Measurements from ENCODE around the gene TERT. TPM values are rescaled to one million over a fixed set of nuclear protein-coding genes. Genes with fewer than 3 reads are reported as not detected.
A peak's percentile ranks its signal among the peaks of the same experiment; 100 is the strongest.

TERT gene
- total and polyA plus RNA-seq, 4 experiments from 2014 or later, result 0.12 to 0.13 TPM; not detected in 2

DNA sequence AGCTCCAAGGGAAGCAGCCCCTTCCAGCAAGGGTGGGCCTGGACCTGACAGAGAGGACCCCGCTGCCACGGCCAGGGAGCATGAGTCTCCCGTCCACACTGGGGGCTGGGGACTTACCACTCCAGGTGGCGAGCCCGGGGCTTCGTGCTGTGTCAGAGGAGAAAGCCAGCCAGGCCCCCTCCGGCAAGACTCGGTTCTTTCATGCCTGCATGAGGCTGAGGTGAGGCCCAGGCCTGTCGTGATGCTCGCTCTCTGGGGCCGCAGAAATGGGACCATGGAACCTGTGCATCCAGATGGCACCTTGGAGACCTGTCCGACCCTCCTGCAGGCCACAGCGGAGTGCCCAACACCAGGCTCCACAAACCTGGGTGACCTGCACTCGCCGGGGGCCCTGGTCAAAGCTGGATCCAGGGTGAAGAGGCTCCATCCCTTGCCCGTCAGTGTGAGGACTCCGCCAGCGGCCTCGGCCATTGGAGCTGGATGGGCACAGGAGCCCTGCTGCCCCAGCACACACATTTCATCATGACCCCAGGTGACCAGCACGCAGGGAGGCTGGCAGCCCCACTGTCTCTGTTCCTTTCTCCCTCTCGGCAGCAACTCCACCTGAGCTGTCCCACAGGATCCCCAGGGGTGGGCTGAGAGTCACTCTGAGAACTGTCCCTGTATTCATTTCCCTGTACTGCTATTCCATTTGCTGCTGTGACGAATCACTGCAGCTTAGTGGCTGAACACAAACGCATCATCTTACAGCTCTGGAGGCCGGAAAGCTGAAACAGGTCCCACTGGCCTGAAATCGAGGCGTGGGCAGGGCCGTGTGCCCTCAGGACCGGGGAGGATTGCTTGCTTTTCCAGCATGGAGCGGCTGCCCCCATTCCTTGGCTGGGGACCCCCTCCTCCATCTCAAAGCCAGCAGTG, 45.2 kb downstream of the TERT start:
- H3K27me3 Mint-ChIP-seq, result peaks cover 0 to 6% of the 10 kb centered on the region in 2 donors
- Histone ChIP-seq H3K27me3 (ENCODE audit: insufficient read depth, low read length) (no peaks in the 10 kb centered on the region), H3K9me3 (ENCODE audit: control insufficient read depth in 1 of 2, low read length in 2 of 2) (no peaks in the 10 kb centered on the region), H3K4me1 (ENCODE audit: insufficient read depth, low read length) (peaks cover 5% of the 10 kb centered on the region), H3K36me3 (ENCODE audit: insufficient read depth, low read length) (no peaks in the 10 kb centered on the region), H3K27ac (ENCODE audit: low read depth, low read length) (no peak overlapping the region), H3K4me3 (ENCODE audit: low read length in 2 of 2) (no peak overlapping the region)
- H3K4me3 Mint-ChIP-seq, result no peak overlapping the region
- H3K9me3 Mint-ChIP-seq, result no peaks in the 10 kb centered on the region
- H3K36me3 Mint-ChIP-seq, result no peaks in the 10 kb centered on the region
- ChIA-PET CTCF (ENCODE audit: partially characterized antibody) (no interaction called here), POLR2A (ENCODE audit: partially characterized antibody) (no interaction called here)
- peaks cover 2 to 6% (median 3%) of the 10 kb centered on the region in 4 donors for H3K4me1 Mint-ChIP-seq
- DNase-seq, result no peak
- intact Hi-C loops (cut with micrococcal nuclease), result no loop called here
- no peak overlapping the region for H3K27ac Mint-ChIP-seq

DNA sequence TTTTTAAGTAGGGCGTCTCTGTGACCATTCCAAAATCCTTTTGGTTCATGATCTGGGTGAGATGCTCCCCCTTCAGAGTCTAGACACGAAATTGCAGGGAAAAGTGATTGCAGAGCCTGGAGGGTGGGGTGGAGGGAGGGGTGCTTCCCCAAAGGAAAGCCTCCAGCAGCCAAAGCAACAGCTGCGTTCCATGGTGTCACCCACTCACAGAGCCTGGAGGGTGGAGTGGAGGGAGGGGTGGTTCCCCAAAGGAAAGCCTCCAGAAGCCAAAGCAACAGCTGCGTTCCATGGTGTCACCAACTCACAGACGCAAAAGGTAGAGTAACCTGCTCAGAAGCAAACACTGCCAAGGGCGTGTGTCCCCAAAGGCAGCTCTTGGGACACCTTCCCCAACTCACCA, 47.1 kb downstream of the TERT start:
- Histone ChIP-seq H3K27ac (ENCODE audit: low read depth, low read length) (no peak overlapping the region), H3K9me3 (ENCODE audit: control insufficient read depth in 1 of 2, low read length in 2 of 2) (no peaks in the 10 kb centered on the region), H3K36me3 (ENCODE audit: insufficient read depth, low read length) (no peaks in the 10 kb centered on the region), H3K4me3 (ENCODE audit: low read length in 2 of 2) (no peak overlapping the region), H3K4me1 (ENCODE audit: insufficient read depth, low read length) (no peaks in the 10 kb centered on the region), H3K27me3 (ENCODE audit: insufficient read depth, low read length) (no peaks in the 10 kb centered on the region)
- no peaks in the 10 kb centered on the region for H3K36me3 Mint-ChIP-seq
- H3K27me3 Mint-ChIP-seq, result peaks cover 0 to 6% of the 10 kb centered on the region in 2 donors
- no peaks in the 10 kb centered on the region for H3K9me3 Mint-ChIP-seq
- ChIA-PET POLR2A (ENCODE audit: partially characterized antibody) (interaction anchor here (0.5 kb wide), 1 partner anchor 335 kb away, joined by 3 read pairs; no protein-coding TSS in a partner anchor), CTCF (ENCODE audit: partially characterized antibody) (no interaction called here)
- peaks cover 0 to 3% (median 1%) of the 10 kb centered on the region in 4 donors for H3K4me1 Mint-ChIP-seq
- intact Hi-C loops (cut with micrococcal nuclease), result no loop called here
- no peak overlapping the region for H3K27ac Mint-ChIP-seq
- H3K4me3 Mint-ChIP-seq, result no peak overlapping the region
- no peak for DNase-seq

DNA sequence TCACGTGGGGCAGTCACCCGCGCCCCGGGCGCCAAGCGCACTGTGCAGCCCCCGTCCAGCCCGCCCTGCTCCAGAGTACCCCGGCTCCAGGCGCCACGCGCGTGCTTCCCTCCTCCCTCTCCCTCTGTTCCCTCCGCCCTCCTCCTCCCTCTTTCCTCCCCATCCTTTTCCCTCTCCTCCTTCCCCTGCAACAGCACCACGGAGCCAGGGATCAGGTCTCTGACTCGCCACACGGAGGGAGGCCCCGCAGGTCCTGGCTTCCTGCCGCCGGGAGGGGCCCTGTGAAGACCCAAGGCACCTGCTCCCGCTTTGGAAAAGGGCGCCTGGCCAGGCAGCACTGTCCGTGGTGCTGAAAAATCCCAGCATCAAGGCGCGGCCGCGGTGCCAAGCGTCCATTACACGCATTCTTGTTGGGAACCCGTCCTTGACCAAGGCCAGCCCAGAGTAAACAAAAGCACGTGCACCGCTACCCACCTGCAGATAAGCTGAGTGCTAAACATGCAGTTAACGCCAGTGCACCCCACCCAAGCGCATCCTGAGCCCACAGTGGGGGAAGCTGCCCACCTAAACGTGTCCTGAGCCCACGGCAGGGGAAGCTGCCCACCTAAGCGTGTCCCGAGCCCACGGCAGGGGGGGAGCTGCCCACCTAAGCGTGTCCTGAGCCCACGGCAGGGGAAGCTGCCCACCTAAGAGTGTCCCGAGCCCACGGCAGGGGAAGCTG, 48.0 kb downstream of the TERT start:
- peaks cover 0 to 3% (median 0%) of the 10 kb centered on the region in 4 donors for H3K4me1 Mint-ChIP-seq
- POLR2A ChIA-PET (ENCODE audit: partially characterized antibody), result no interaction called here
- intact Hi-C loops (cut with micrococcal nuclease), result no loop called here

GRCh38 chr5:1245905-1246576, 48.8 kb downstream of the TERT start:
- Histone ChIP-seq H3K4me3 (ENCODE audit: low read length in 2 of 2) (no peak overlapping the region), H3K9me3 (ENCODE audit: control insufficient read depth in 1 of 2, low read length in 2 of 2) (no peaks in the 10 kb centered on the region), H3K36me3 (ENCODE audit: insufficient read depth, low read length) (no peaks in the 10 kb centered on the region), H3K4me1 (ENCODE audit: insufficient read depth, low read length) (no peaks in the 10 kb centered on the region), H3K27ac (ENCODE audit: low read depth, low read length) (no peak overlapping the region), H3K27me3 (ENCODE audit: insufficient read depth, low read length) (no peaks in the 10 kb centered on the region)
- H3K36me3 Mint-ChIP-seq, result no peaks in the 10 kb centered on the region
- H3K4me1 Mint-ChIP-seq, result peaks cover 0 to 3% (median 0%) of the 10 kb centered on the region in 4 donors
- H3K27ac Mint-ChIP-seq, result no peak overlapping the region
- H3K9me3 Mint-ChIP-seq, result no peaks in the 10 kb centered on the region
- CTCF ChIA-PET (ENCODE audit: partially characterized antibody), result no interaction called here
- POLR2A ChIA-PET (ENCODE audit: partially characterized antibody), result no interaction called here
- intact Hi-C loops (cut with micrococcal nuclease), result no loop called here
- H3K4me3 Mint-ChIP-seq, result no peak overlapping the region
- H3K27me3 Mint-ChIP-seq, result peaks cover 0 to 6% of the 10 kb centered on the region in 2 donors
- DNase-seq, result no peak

More for the DNA sequence above, 48.0 kb downstream of the TERT start:
- no peaks in the 10 kb centered on the region for H3K4me1 ChIP-seq (ENCODE audit: insufficient read depth, low read length)
- no peak overlapping the region for H3K27ac ChIP-seq (ENCODE audit: low read depth, low read length)
- Mint-ChIP-seq H3K27ac (peak overlapping the region in 1 of 7 donors; percentile 30), H3K4me3 (no peak overlapping the region), H3K27me3 (peaks cover 0 to 6% of the 10 kb centered on the region in 2 donors), H3K36me3 (no peaks in the 10 kb centered on the region), H3K9me3 (no peaks in the 10 kb centered on the region)
- H3K27me3 ChIP-seq (ENCODE audit: insufficient read depth, low read length), result no peaks in the 10 kb centered on the region
- CTCF ChIA-PET (ENCODE audit: partially characterized antibody), result no interaction called here
- H3K9me3 ChIP-seq (ENCODE audit: control insufficient read depth in 1 of 2, low read length in 2 of 2), result no peaks in the 10 kb centered on the region
- no peaks in the 10 kb centered on the region for H3K36me3 ChIP-seq (ENCODE audit: insufficient read depth, low read length)
- no peak for DNase-seq
- H3K4me3 ChIP-seq (ENCODE audit: low read length in 2 of 2), result no peak overlapping the region

GRCh38 chr5:1244976-1245375, 49.9 kb downstream of the TERT start:
- intact Hi-C loops (cut with micrococcal nuclease), result no loop called here
- POLR2A ChIA-PET (ENCODE audit: partially characterized antibody), result no interaction called here
- H3K4me3 Mint-ChIP-seq, result no peak overlapping the region

DNA sequence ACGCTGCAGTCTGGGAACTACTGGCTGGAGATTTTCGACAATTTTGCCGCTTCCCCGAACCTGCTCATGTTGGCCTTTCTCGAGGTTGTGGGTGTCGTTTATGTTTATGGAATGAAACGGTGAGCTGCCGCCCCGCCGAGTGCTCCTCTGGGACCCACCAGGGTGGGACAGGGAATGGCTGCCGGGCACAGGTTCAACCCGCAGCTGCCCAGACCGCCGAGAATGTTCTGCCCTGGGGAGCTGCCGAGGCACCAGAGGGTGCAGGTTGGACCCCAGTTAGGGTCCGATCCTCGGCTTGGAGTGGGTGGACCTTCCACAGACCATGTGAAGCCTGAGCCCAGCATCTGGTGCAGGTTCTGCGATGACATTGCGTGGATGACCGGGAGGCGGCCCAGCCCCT, 50.6 kb downstream of the TERT start:
- CTCF ChIA-PET (ENCODE audit: partially characterized antibody), result no interaction called here
- no peaks in the 10 kb centered on the region for H3K4me1 ChIP-seq (ENCODE audit: insufficient read depth, low read length)
- POLR2A ChIA-PET (ENCODE audit: partially characterized antibody), result no interaction called here
- H3K4me3 Mint-ChIP-seq, result no peak overlapping the region
- DNase-seq, result no peak
- no peaks in the 10 kb centered on the region for H3K27me3 ChIP-seq (ENCODE audit: insufficient read depth, low read length)
- intact Hi-C loops (cut with micrococcal nuclease), result no loop called here
- no peak overlapping the region for H3K4me3 ChIP-seq (ENCODE audit: low read length in 2 of 2)
- no peak overlapping the region for H3K27ac ChIP-seq (ENCODE audit: low read depth, low read length)
- no peak overlapping the region for H3K27ac Mint-ChIP-seq
- no peaks in the 10 kb centered on the region for H3K36me3 Mint-ChIP-seq
- no peaks in the 10 kb centered on the region for H3K9me3 ChIP-seq (ENCODE audit: control insufficient read depth in 1 of 2, low read length in 2 of 2)
- no peaks in the 10 kb centered on the region for H3K36me3 ChIP-seq (ENCODE audit: insufficient read depth, low read length)
- H3K27me3 Mint-ChIP-seq, result peaks cover 2 to 8% of the 10 kb centered on the region in 2 donors
- H3K4me1 Mint-ChIP-seq, result peaks cover 0 to 3% (median 0%) of the 10 kb centered on the region in 4 donors
- no peaks in the 10 kb centered on the region for H3K9me3 Mint-ChIP-seq

More at GRCh38 chr5:1244976-1245375, 49.9 kb downstream of the TERT start:
- Histone ChIP-seq H3K27ac (ENCODE audit: low read depth, low read length) (no peak overlapping the region), H3K4me3 (ENCODE audit: low read length in 2 of 2) (no peak overlapping the region), H3K36me3 (ENCODE audit: insufficient read depth, low read length) (no peaks in the 10 kb centered on the region), H3K9me3 (ENCODE audit: control insufficient read depth in 1 of 2, low read length in 2 of 2) (no peaks in the 10 kb centered on the region), H3K27me3 (ENCODE audit: insufficient read depth, low read length) (no peaks in the 10 kb centered on the region), H3K4me1 (ENCODE audit: insufficient read depth, low read length) (no peaks in the 10 kb centered on the region)
- Mint-ChIP-seq H3K4me1 (peaks cover 0 to 3% (median 0%) of the 10 kb centered on the region in 4 donors), H3K27ac (no peak overlapping the region), H3K27me3 (peaks cover 2 to 8% of the 10 kb centered on the region in 2 donors), H3K36me3 (no peaks in the 10 kb centered on the region), H3K9me3 (no peaks in the 10 kb centered on the region)
- no peak for DNase-seq
- CTCF ChIA-PET (ENCODE audit: partially characterized antibody), result no interaction called here

- H3K27ac Mint-ChIP-seq, result no peak overlapping the region
- no peaks in the 10 kb centered on the region for H3K4me1 Mint-ChIP-seq
- H3K4me1 ChIP-seq (ENCODE audit: insufficient read depth, low read length), result no peaks in the 10 kb centered on the region
- peaks cover 2 to 8% of the 10 kb centered on the region in 2 donors for H3K27me3 Mint-ChIP-seq
- no peaks in the 10 kb centered on the region for H3K27me3 ChIP-seq (ENCODE audit: insufficient read depth, low read length)
- POLR2A ChIA-PET (ENCODE audit: partially characterized antibody), result no interaction called here
- no peak overlapping the region for H3K4me3 Mint-ChIP-seq
- no peak for DNase-seq
- no peaks in the 10 kb centered on the region for H3K36me3 ChIP-seq (ENCODE audit: insufficient read depth, low read length)
- intact Hi-C loops (cut with micrococcal nuclease), result no loop called here
- CTCF ChIA-PET (ENCODE audit: partially characterized antibody), result no interaction called here
- no peak overlapping the region for H3K4me3 ChIP-seq (ENCODE audit: low read length in 2 of 2)
- no peaks in the 10 kb centered on the region for H3K36me3 Mint-ChIP-seq
- no peak overlapping the region for H3K27ac ChIP-seq (ENCODE audit: low read depth, low read length)
- no peaks in the 10 kb centered on the region for H3K9me3 ChIP-seq (ENCODE audit: control insufficient read depth in 1 of 2, low read length in 2 of 2)
- H3K9me3 Mint-ChIP-seq, result no peaks in the 10 kb centered on the region
Observed at GRCh38 chr5:1243487-1244130, 51.3 kb downstream of the TERT start.
